Mammary epithelial cell (primary cell): ENCODE results near the gene MTHFS.

ENCODE experiments used
- EZH2 ChIP-seq: IDR thresholded peaks from 2 replicates; pipeline ENCODE4 v1.6.1; 2012; ENCODE audit warnings: low read length, inconsistent platforms, borderline replicate concordance
- TF ChIP-seq, protein P1 (sequence below), 2 donors: IDR thresholded peaks in 1 of 2; conservative IDR thresholded peaks in 1 of 2; 2 replicates each; pipeline ENCODE4 v1.5.1; 2011 to 2012; ENCODE audit warnings: inconsistent platforms in 2 of 2, low read length in 2 of 2, mild to moderate bottlenecking in 2 of 2, control low read depth in 1 of 2, low read depth in 1 of 2; ENCODE audit not compliant: insufficient read depth in 1 of 2; ENCODE audit errors: extremely low read depth in 1 of 2

DNA sequence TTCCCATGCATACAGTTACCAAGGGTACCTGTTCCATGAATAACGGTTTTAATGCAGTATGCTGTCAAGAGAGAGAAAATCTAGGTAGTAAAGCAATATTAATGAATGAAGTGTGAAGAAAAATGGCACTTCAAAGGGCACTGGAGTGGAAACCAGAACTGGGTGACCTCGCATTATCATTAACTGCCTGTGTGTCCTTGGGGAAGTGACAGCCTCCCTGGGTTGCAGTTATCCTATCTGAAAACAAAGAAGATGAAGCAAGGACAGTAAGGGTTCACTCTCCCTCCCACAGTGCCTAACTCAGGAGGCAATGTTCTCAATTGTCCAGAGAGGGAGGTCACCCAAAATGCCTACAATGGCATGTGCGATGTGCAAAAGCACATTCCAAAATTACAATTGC is 15.1 kb downstream of the MTHFS start:
- TF ChIP-seq EZH2: no peak
- TF ChIP-seq, protein P1, sequence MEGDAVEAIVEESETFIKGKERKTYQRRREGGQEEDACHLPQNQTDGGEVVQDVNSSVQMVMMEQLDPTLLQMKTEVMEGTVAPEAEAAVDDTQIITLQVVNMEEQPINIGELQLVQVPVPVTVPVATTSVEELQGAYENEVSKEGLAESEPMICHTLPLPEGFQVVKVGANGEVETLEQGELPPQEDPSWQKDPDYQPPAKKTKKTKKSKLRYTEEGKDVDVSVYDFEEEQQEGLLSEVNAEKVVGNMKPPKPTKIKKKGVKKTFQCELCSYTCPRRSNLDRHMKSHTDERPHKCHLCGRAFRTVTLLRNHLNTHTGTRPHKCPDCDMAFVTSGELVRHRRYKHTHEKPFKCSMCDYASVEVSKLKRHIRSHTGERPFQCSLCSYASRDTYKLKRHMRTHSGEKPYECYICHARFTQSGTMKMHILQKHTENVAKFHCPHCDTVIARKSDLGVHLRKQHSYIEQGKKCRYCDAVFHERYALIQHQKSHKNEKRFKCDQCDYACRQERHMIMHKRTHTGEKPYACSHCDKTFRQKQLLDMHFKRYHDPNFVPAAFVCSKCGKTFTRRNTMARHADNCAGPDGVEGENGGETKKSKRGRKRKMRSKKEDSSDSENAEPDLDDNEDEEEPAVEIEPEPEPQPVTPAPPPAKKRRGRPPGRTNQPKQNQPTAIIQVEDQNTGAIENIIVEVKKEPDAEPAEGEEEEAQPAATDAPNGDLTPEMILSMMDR (conservative IDR thresholded peaks at IDR 0.05 in 1 of 2, IDR thresholded peaks at IDR 0.05 in 1 of 2; ENCODE audit: extremely low read depth in 1 of 2, insufficient read depth in 1 of 2, low read depth in 1 of 2, low read length in 2 of 2): no peak
